Gastroesophageal sphincter (tissue), 3 donors: Measurements from ENCODE around the gene IL13RA2.

Experiments
- POLR2A ChIP-seq, 2 donors: fragments of 450-650 bp; IDR thresholded peaks; one replicate each; pipeline ENCODE4 v1.6.1; 2017; ENCODE audit warnings: antibody characterized with exemption in 2 of 2, mild to moderate bottlenecking in 2 of 2, moderate library complexity in 1 of 2
- TF ChIP-seq, protein P1 (sequence below), 4 experiments: fragments of 200-600 bp in 2 of 4; fragments of 450-650 bp in 2 of 4; sonication (generic) in 1 of 4; IDR thresholded peaks; one replicate each; pipeline ENCODE4 v1.5.1; 2017 to 2019; ENCODE audit warnings: antibody characterized with exemption in 4 of 4, mild to moderate bottlenecking in 2 of 4, moderate library complexity in 2 of 4

- no peak for TF ChIP-seq POLR2A (IDR thresholded peaks at IDR 0.05)
- TF ChIP-seq, protein P1, sequence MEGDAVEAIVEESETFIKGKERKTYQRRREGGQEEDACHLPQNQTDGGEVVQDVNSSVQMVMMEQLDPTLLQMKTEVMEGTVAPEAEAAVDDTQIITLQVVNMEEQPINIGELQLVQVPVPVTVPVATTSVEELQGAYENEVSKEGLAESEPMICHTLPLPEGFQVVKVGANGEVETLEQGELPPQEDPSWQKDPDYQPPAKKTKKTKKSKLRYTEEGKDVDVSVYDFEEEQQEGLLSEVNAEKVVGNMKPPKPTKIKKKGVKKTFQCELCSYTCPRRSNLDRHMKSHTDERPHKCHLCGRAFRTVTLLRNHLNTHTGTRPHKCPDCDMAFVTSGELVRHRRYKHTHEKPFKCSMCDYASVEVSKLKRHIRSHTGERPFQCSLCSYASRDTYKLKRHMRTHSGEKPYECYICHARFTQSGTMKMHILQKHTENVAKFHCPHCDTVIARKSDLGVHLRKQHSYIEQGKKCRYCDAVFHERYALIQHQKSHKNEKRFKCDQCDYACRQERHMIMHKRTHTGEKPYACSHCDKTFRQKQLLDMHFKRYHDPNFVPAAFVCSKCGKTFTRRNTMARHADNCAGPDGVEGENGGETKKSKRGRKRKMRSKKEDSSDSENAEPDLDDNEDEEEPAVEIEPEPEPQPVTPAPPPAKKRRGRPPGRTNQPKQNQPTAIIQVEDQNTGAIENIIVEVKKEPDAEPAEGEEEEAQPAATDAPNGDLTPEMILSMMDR (IDR thresholded peaks at IDR 0.05) = no peak
Measured at GRCh38 chrX:115053223-115053622, 35.8 kb upstream of the IL13RA2 start.
